GM19043 (cell line): ENCODE data around the gene ATAT1.

Source experiments
- ATAC-seq: cut with Tn5 transposase; IDR thresholded peaks from one replicate; pipeline ENCODE4 v1.9.1; 2021; ENCODE audit warnings: low read depth; ENCODE audit not compliant: unreplicated experiment

The ATAT1 gene

DNA sequence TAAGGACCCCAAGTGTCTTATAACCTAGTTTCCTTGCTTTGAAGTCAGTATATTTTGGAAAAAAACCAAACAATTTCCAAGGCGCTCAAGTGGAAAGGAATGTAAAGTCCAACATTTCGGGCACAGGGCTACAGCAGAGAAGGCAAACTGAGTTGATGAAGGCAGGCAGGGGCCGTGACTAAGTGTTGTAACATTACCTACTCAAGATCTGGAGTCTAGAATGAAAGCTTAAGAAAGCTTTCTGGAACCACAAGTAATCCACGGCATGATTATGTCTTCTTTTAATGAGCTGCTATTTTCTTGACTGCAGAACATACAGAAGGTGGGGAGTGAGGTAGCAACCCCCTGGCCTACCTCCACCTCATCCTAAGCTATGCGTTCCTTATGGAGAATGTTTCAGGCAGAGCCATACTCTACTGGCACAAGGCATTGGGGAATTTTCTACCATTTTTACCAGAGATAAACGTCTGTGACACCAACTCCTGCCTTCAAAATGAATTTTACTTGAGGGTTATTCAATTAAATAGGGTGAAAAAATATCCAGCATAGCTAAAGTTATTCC, 13.9 kb upstream of the ATAT1 start:
- ATAC-seq = no peak

DNA sequence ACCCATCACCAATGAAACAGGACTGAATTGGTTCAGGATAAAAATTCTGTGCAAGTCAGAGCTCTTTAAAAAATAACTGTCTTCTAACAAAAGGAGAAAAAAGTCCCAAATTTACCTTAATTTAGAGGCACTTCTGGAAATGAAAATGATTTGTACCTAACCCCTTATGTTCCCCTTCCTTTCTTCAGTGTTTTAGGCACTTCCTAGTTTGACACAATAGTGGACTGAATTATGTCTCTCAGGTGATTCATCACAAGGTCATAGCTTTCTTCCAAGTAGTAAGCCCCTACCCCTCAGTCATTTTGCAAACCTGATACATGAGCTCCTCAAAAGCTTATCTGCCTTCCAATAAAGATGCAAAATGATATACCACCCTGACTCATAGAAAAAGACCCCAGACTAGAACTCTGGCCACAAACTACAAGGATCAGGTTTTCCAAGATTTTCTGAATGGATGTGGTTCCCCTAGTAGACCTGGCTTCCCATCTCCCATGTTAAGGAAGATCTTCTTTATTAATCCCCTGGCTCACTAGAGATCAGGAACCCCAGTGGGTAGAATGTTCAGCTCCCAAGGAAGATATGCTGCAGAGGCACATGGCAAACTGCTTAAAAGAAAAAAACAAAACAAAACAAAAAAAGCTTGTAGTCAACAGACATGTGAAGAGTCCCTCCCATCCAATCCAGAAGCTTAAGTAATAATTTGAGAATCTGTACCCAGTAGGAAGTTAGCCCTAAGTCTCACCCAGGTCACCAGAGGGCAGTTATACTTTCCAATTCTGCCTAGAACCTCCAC, 13.2 kb upstream of the ATAT1 start:
- no peak for ATAC-seq

DNA sequence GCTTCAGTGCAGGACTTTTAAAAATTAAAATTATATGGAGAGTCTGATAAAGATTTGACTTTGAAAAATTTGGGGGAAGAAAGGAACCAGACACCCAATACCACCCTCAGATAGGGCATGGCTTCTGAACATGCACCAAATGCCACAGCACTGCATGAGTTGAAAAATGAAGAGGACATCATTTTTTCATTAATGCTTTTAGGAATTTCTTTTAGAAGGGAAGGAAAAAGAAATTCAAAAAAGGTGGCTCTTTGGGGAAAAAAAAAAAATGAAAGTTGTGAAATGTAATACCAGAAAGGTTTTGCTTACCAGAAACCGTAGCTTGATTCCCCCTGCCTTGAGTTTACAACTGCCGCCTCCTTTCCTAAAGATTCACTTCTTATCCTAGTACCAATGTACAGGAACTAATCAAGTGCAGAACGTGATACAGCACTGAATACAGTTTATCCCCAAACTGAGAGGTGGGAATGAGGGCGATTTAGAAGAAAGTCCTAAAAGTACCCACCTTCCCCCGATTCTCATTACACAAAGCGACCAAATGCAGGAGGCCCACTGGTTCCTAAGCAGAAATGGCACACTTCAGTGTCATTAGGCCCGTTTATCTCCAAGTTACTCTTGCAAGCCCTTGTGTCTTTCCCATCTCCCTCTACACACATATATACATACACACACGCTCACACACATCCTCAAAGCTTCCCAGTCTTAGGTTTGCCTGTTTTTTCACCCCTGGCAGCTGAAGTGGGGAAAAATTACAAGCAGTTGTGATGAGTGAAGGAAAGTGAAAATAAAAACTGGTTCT, 12.4 kb upstream of the ATAT1 start:
- ATAC-seq = no peak

DNA sequence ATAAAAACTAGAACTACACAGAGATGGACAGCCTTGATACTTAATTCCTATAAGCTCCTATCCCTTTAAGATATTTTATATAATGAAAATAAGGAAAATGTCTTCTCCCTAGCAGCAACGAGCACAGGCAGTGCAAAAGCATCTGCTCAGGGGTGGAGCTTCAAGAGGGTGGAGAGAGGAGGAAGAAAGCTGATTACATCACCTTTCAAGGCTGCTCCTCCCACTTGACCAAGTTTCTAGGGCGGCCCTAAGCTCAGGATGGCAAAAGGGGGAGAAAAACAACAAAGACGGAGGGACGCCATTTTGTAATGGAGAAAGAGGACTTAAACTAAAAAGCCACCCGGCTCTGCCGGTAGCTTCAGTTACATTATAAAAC, 11.8 kb upstream of the ATAT1 start:
- ATAC-seq = peak; percentile 44

DNA sequence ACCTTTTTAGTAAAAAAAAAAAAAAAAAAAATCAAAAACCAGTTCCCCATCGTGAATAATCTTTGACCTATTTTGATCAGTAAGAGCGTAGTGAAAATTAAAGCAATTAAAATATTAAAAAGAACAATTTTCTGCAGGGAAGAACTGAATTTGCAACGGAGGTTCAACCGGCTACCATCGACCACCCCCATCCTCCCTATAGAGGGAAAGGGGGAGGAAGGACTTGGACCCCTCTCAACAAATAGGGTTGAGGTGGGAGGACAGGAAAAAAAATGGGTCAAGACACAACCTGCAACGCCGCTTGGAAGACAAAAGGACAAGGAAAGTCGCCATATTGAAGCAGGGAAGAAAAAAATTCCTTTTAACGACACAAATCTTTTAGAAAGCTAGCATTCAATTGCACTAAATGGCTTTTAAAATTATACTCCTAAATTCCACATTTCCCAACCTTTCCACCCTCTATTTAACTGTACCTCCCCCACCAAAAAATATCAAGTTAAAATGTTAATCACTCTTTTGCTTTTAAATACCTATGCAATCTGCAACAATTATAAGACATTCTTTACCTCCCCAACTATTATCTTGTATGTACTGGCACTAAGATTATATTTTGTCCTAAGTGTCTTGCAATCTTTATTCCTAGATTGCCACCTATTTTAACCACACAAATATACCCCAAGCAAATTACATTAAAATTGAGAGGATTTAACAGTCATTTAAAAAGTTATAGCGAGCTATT, 11.3 kb upstream of the ATAT1 start:
- no peak for ATAC-seq

DNA sequence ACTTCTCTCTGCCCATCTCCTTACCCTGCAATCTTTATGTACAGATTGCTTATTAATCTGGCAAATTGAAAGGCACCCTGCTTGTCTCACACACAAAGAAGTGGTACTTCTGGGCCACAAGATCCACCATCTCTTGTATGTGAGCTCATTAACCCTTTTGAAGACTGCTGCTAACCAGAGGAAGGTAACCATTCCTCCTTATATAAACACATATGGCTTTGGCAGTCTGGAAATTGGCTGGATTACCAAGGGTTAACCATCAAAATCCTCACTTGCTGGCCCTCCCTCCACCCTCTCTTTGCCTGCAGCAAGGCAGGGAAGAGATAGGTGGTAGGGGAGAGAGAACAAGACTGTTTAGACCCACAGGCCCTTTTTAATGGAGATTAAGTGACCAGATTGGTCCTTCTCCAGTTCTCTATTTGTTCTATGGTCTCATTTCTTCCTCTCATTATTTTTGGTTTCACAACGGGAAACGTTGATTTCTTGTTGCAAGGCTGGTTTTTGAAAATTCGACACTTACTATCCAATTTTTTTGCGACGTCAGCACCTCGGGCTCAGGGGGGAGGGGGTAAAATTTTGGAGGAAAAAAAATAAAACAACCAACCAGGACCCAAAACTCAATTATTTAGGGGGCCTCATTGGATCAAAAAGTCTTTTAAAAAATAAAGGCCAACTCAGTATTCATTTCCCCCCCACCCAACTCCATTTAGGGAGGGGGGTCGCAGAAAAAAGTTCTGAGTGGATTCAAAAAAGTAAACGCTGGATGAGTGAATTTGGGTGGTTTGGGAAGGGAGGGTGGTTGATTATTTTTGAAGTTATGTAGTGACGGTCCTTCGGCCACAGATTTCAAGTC, 10.5 kb upstream of the ATAT1 start:
- ATAC-seq = no peak

DNA sequence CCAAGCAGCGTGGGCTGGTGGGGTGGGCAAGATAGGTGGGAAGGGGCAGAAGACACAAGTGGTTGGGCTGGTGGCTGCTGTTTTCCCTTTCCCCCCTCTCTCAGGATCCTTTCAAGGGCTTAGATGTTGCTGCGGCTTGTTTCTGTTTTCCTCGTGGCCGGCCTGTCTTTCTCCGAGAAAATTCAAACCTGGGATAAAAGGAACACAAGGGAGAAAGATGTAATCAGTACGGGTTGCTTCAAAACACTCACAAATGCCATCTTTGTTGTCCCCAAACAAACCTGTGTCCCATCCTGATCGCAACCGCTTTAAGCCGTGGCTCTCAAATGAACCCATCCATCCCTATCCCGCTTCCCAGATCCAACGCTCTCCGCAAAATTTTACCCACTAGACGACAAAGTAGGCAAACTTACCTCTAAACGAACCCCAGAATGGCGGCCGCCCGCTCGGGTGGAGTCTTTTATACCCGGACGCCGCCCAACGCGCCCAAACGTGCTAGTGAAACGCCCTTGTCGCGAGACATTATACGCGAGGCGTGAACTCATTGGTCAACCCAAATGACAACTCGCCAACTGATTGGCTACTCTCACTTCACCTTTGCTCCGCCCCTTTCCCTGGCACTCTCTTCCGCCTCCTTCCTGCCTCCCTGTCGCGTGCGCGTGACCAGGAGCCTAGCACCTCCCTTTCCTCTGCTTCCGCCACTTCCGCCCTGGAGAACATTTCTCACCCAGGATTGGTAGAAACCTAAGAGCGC, 9.7 kb upstream of the ATAT1 start, which contains the start of gene PPP1R10:
Gene PPP1R10, minus strand, starts transcription at position 433 of the 754 bp plus-strand sequence. CDS start 7,299 bp downstream, outside the sequence.
- peak; percentile 65 for ATAC-seq

DNA sequence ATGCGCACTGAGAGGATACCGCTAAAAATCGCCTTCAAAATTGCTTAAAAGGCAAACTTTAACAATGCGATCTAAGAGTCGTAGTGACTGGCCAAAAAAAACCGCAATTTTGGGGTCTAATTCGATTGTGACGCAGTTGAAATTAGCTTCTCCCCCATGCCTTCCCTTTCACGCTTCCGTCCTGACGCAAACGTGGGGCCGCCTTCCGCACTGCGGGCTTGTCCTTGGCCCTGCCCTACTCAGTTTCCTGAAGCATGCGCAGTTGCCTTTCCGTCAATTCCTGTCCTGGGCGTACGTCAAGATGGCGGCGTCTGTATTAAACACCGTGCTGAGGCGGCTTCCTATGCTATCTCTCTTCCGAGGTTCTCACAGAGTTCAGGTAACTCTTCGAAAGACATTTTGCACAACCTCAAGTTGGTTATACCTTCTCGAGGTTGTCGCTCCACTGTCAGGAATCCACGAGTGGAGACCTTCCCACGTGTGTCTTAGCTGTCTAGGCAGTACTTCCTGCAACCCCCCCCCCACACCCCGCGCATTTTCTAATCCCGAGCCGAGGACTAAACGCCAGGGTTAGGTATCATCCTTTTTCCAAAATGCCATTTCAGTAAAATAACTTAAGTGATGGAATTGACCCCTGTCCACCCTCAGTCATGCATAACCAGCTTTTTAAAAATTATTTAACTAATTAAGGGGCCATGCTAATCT, 9.0 kb upstream of the ATAT1 start, which contains the start of gene MRPS18B:
Gene MRPS18B, plus strand, starts transcription at position 276 of the 705 bp plus-strand sequence. Its CDS starts 26 bp downstream, at position 302.
- ATAC-seq = peak; percentile 68

DNA sequence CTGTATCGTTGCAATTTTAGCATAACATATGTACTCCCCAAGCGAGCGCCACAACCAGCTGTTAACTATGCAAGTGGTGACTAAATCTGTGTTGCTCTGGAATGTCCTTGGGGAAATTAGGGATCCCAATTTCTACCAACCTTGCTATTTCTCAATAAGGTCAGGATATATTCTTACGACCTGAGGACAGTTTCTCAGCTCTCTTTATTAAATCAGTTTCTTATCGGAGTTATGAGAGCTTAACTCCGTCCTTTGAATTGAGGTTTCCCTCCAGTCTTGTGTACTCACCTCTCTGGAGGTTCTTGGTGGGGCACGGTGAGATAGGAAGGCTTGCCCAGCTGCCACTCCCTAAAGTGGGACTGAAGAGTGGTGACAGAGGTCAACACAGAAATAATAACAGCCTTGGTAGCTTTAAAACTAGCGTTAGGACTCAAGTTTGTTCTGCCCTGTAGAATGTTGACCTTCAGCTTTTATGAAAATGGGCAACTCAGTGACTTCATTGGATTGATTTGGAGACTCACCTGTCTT, 8.3 kb upstream of the ATAT1 start:
- ATAC-seq = no peak

DNA sequence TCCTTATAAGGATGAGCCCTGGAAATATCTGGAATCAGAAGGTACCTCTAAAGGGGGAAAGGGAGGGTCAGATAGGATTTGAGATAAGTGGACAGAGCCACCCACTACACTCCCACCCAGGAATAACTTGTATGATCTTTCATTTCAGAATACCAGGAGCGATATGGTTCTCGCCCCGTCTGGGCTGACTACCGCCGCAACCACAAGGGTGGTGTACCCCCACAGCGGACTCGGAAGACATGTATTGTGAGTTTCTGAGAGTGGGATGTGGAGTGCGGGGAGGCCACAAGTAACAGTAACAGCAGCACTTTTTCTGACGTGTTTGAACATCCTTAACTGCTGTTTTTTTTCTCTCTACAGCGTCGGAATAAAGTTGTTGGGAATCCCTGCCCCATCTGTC, 7.1 kb upstream of the ATAT1 start:
- no peak for ATAC-seq

DNA sequence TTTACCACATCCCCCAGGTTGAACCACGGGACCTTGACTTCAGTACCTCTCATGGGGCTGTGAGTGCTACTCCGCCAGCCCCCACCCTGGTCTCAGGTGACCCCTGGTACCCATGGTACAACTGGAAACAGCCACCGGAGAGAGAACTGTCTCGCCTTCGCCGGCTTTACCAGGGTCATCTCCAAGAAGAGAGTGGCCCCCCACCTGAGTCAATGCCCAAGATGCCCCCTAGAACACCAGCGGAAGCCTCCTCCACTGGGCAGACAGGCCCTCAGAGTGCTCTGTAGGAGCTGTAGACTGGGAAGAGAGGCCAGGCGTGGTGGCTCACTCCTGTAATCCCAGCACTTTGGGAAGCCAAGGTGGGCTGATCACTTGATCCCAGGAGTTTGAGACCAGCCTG, 1.2 kb upstream of the ATAT1 start:
- no peak for ATAC-seq

DNA sequence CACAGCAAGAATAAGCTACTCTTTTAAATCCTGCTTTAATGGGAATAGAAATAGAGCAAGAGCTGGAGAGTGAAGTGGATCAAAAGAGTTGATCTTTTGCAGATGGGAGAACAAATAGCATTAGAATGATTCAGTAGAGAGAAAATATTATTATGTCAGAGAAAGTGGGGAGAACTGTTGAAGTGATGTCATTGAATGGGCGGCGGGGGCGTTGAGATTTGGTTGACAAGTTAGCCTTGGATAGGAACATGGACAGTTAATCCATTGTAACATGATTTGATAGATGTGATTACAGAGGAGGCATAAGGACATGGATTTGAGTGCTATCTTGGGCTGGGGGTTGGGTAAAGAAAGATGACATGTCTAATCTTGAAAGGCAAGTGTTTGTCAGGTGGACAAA, 9.2 kb downstream of the ATAT1 start:
- ATAC-seq = no peak

DNA sequence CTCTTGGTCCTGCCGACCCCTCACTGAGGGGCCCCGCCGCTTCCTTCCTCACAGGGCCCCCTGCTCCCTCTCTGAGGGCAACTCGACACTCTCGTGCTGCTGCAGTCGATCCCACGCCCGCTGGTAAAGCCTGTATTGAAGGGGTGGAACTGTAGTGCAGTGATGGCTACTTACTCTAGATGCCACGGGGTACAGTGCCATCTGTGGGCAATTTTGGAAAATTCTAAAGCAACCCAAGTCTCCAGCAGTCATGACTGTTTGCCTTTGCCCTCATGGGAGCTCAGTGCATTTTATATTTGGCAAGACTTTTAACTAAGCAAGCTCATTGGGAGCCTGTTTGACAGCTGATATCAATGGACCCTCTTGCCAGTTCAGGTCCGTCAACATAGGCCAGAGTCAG, 13.8 kb downstream of the ATAT1 start:
- ATAC-seq = no peak

DNA sequence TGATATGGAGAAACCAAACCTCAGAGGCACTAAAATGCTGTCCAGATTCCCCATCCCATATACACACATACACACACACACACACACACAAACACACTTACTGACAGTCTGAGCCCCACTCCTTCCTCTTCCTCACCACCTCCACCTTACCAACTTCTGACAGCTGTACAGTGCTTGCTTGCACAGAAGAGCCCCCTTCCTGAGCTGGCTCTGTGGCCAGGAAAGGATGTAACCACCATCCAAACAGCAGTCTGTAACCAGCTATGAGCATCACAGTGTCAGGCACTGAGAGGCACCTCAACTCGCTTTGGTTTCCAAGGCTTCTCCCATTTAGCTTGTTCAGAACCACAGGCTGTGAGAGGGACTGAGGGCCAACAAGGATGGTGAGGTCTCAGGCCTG, 14.4 kb downstream of the ATAT1 start:
- ATAC-seq = no peak

DNA sequence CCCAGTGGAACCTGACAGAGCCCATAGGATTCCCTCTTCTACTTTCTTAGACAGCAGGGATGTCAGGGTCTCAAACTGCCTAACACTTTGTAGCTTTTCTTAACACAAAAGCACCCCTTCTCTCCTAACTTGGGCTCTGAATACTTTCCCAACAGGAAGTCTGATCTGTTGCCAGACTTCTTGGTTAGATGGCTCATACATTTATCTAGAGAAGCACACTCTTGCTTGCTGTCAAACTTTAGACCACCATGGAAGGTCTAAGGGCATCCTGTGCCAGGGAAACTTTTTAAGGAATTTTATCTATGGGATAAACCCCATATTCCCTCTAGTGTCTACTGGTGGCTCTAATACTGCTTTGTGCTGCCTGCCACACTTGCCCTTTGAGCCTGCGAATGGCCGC, 17.0 kb downstream of the ATAT1 start:
- no peak for ATAC-seq

DNA sequence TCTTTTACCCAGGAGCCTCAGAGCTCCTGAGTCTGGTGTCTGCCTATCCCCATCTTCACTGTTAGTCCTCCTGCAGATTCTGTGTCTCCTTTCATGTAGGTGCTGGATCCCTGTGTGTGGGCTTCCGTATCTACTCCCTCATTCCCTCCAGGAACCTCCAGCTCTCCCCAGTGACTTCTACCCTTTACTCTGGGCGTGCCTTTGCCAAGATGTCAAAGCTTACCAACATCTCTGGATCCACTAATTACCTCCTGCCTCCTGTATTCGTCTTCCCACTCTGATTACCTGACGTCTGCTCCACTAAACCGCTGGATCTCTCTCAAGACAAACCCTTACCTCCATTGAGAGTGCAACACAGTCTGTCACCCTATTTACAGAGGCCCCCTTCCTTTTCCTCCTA, 18.1 kb downstream of the ATAT1 start:
- ATAC-seq = no peak

DNA sequence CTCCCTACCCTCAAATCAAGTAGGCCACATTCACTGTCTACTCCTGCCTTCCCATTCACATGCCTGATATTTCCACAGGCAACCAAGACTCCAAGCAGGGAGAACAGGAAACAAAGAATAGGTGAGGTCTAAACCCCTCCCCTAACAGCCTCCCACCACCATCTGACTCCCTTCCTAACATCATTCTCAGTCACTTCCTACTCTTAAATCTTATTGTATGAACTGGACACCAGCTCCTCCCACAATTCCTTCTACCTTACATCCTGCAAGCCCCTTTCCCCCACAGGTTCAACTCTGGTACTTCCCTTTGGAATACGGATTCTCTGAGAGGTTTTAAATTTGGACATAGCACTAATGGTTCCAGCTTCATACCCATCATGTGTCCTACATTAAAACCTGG, 19.3 kb downstream of the ATAT1 start:
- ATAC-seq = no peak
